ENCODE measurements around the gene GFRA1.

GRCh38 chr10:116134322-116134721, 138.7 kb downstream of the GFRA1 start:
- TF ChIP-seq, protein P1, sequence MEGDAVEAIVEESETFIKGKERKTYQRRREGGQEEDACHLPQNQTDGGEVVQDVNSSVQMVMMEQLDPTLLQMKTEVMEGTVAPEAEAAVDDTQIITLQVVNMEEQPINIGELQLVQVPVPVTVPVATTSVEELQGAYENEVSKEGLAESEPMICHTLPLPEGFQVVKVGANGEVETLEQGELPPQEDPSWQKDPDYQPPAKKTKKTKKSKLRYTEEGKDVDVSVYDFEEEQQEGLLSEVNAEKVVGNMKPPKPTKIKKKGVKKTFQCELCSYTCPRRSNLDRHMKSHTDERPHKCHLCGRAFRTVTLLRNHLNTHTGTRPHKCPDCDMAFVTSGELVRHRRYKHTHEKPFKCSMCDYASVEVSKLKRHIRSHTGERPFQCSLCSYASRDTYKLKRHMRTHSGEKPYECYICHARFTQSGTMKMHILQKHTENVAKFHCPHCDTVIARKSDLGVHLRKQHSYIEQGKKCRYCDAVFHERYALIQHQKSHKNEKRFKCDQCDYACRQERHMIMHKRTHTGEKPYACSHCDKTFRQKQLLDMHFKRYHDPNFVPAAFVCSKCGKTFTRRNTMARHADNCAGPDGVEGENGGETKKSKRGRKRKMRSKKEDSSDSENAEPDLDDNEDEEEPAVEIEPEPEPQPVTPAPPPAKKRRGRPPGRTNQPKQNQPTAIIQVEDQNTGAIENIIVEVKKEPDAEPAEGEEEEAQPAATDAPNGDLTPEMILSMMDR (IDR thresholded peaks at IDR 0.05) = no peak
- no peak for TF ChIP-seq EP300 (IDR thresholded peaks at IDR 0.05)
